GM13976 (cell line): ENCODE results near the gene CELSR2.

Source experiments
- DNase-seq: peaks from one replicate; pipeline ENCODE4 v3.0.0; 2012; ENCODE audit warnings: low spot score
- CTCF ChIP-seq: IDR thresholded peaks from 2 replicates; pipeline ENCODE4 v1.5.1; 2012; ENCODE audit warnings: borderline replicate concordance, mild to moderate bottlenecking; ENCODE audit not compliant: insufficient read depth; ENCODE audit errors: extremely low read depth, missing control alignments, control extremely low read depth
- in situ Hi-C: fragments of 300-500 bp; cut with MboI; formaldehyde crosslinking; loops from one replicate; pipeline ENCODE4 v1.12.0; 2022; ENCODE audit warnings: low sequenced_read_pairs, mixed read lengths, inconsistent platforms; ENCODE audit not compliant: unreplicated experiment

Gene CELSR2

GRCh38 chr1:109279615-109280278 is 30.4 kb downstream of the CELSR2 start:
- in situ Hi-C loops: loop anchor here (5.0 to 10.0 kb wide), 2 partner anchors 118 to 255 kb away; partner anchors contain the start of genes GPR61 and SORT1
- DNase-seq: no peak
- TF ChIP-seq CTCF: no peak

GRCh38 chr1:109280862-109281261 is 31.5 kb downstream of the CELSR2 start:
- in situ Hi-C loops: loop anchor here (10.0 kb wide), 1 partner anchor 254 kb away; the partner anchor contains the start of gene GPR61
- no peak for DNase-seq
- TF ChIP-seq CTCF: no peak

GRCh38 chr1:109281680-109282496 is 32.5 kb downstream of the CELSR2 start:
- in situ Hi-C loops: loop anchor here (10.0 kb wide), 1 partner anchor 253 kb away; the partner anchor contains the start of gene GPR61
- TF ChIP-seq CTCF: no peak
- no peak for DNase-seq

- DNase-seq: no peak
- TF ChIP-seq CTCF: no peak
- in situ Hi-C loops: loop anchor here (10.0 kb wide), 1 partner anchor 252 kb away; the partner anchor contains the start of gene GPR61
Observed at GRCh38 chr1:109282497-109282951, 33.2 kb downstream of the CELSR2 start.

- peak; percentile 98 for DNase-seq
- TF ChIP-seq CTCF: peak; percentile 11
- in situ Hi-C loops: loop anchor here (10.0 kb wide), 1 partner anchor 252 kb away; the partner anchor contains the start of gene GPR61
Observed at GRCh38 chr1:109282952-109283747, 33.8 kb downstream of the CELSR2 start, which contains the start of gene PSRC1. PSRC1 (minus strand) TSS chr1:109283145.
